HCT116 (cell line): ENCODE data around the gene PLEK2. TPM values are rescaled to one million over a fixed set of nuclear protein-coding genes. Genes with fewer than 3 reads are reported as not detected.
"Not testable (repeated sequence)": the region's sequence is repeated elsewhere in the genome, so short reads cannot be mapped to it uniquely, and the experiment has no call there.

Experiments
- ATAC-seq: fragments of 200-7000 bp; cut with Tn5 transposase; 2 replicates; pipeline ENCODE4 v1.9.1; 2020; ENCODE audit warnings: mild to moderate bottlenecking, moderate library complexity
- BruUV-seq: library from RNA; stranded (reverse); fragments of 400-500 nt; replicated peaks from 2 replicates; lab custom pipeline; 2021; lab: Mats Ljungman, UMichigan
- CTCF ChIA-PET: fragments of 300-600 bp; sonication (Branson Sonifier 250); formaldehyde crosslinking; loops from one replicate; lab custom pipeline; 2021; ENCODE audit warnings: antibody characterized with exemption; lab: Charles Lee
- POLR2A ChIA-PET: fragments of 300-600, 350-600 bp; sonication (Branson Sonifier 250); formaldehyde crosslinking; loops from one replicate; lab custom pipeline; 2021; ENCODE audit warnings: antibody characterized with exemption; lab: Charles Lee
- RAD21 ChIA-PET, 2 experiments: fragments of 300-600 bp; sonication (Branson Sonifier 250); formaldehyde crosslinking; loops; one replicate each; lab custom pipeline; 2023; ENCODE audit warnings: low total read pairs in 2 of 2; ENCODE audit not compliant: uncharacterized antibody in 2 of 2, unreplicated experiment in 2 of 2, low non-redundant PET in 1 of 2; lab: Charles Lee
- DNase-seq: peaks from one replicate; pipeline ENCODE4 v3.0.0-alpha.2; 2010; ENCODE audit warnings: low read depth, low spot score
- H2AFZ ChIP-seq: fragments of 200-600 bp; shearing (Covaris generic), sonication (generic); 2 replicates; pipeline ENCODE4 v1.6.1; 2017; ENCODE audit warnings: low read depth, mixed run types, mixed read lengths, antibody characterized with exemption, low read length; ENCODE audit not compliant: poor library complexity, severe bottlenecking
- H3K27ac ChIP-seq: 2 replicates; pipeline ENCODE4 v1.5.1; 2012; ENCODE audit warnings: low read depth, low read length
- H3K27me3 ChIP-seq: fragments of 200-600 bp; sonication (generic); 2 replicates; pipeline ENCODE4 v1.6.1; 2016; ENCODE audit warnings: mixed run types, low read length, mixed read lengths; ENCODE audit not compliant: insufficient read depth
- H3K36me3 ChIP-seq, 2 experiments: fragments of 200-500 bp in 1 of 2; fragments of 200-600 bp in 1 of 2; sonication (Bioruptor generic) in 1 of 2; sonication (generic) in 1 of 2; 2 replicates each; pipeline versions ENCODE4 v1.5.1 to v1.6.1; 2014 to 2016; ENCODE audit warnings: low read length in 2 of 2, inconsistent platforms in 1 of 2, mixed read lengths in 1 of 2, mixed run types in 1 of 2; ENCODE audit not compliant: insufficient read depth in 2 of 2, control insufficient read depth in 1 of 2
- H3K4me1 ChIP-seq, 2 experiments: fragments of 200-600 bp in 1 of 2; sonication (generic) in 1 of 2; 2 replicates each; pipeline versions ENCODE4 v1.5.1 to v1.6.1; 2012 to 2017; ENCODE audit warnings: low read length in 2 of 2, inconsistent platforms in 1 of 2, mild to moderate bottlenecking in 1 of 2, mixed read lengths in 1 of 2, mixed run types in 1 of 2, moderate library complexity in 1 of 2; ENCODE audit not compliant: insufficient read depth in 2 of 2, control insufficient read depth in 1 of 2
- H3K4me2 ChIP-seq: fragments of 200-600 bp; sonication (generic); 2 replicates; pipeline ENCODE4 v1.6.1; 2017; ENCODE audit warnings: mixed run types, low read length, mixed read lengths
- H3K4me3 ChIP-seq, 2 experiments: fragments of 200-600 bp in 1 of 2; sonication (generic) in 1 of 2; replicated peaks in 1 of 2; 2 replicates each; pipeline ENCODE4 v1.5.1; 2011 to 2016; ENCODE audit warnings: low read length in 2 of 2, control low read depth in 1 of 2, low read depth in 1 of 2, mild to moderate bottlenecking in 1 of 2, mixed read lengths in 1 of 2, mixed run types in 1 of 2
- H3K79me2 ChIP-seq: fragments of 200-600 bp; sonication (generic); 2 replicates; pipeline ENCODE4 v1.6.1; 2017; ENCODE audit warnings: mild to moderate bottlenecking, mixed run types, low read length, moderate library complexity, mixed read lengths; ENCODE audit not compliant: insufficient read depth
- H3K9ac ChIP-seq: fragments of 200-600 bp; sonication (generic); 2 replicates; pipeline ENCODE4 v1.6.1; 2016; ENCODE audit warnings: low read length, mixed read lengths
- H3K9me2 ChIP-seq: fragments of 200-600 bp; sonication (generic), shearing (Covaris generic); 2 replicates; pipeline ENCODE4 v1.6.1; 2017; ENCODE audit warnings: mixed run types, mild to moderate bottlenecking, moderate library complexity; ENCODE audit not compliant: insufficient read depth
- H3K9me3 ChIP-seq, 2 experiments: fragments of 200-500 bp in 1 of 2; fragments of 200-600 bp in 1 of 2; sonication (Bioruptor generic) in 1 of 2; sonication (generic) in 1 of 2; 2 replicates each; pipeline ENCODE4 v1.6.1; 2014 to 2017; ENCODE audit warnings: low read length in 2 of 2, mixed read lengths in 2 of 2, inconsistent platforms in 1 of 2, low read depth in 1 of 2, mild to moderate bottlenecking in 1 of 2, mixed run types in 1 of 2, moderate library complexity in 1 of 2; ENCODE audit not compliant: control insufficient read depth in 1 of 2, insufficient read depth in 1 of 2
- H4K20me1 ChIP-seq: fragments of 200-600 bp; sonication (generic), shearing (Covaris generic); 2 replicates; pipeline ENCODE4 v1.6.1; 2017; ENCODE audit warnings: mixed run types, mild to moderate bottlenecking, moderate library complexity; ENCODE audit not compliant: insufficient read depth
- ATF3 ChIP-seq: IDR thresholded peaks from 2 replicates; pipeline ENCODE4 v1.6.1; 2012
- CBX3 ChIP-seq: IDR thresholded peaks from 2 replicates; pipeline ENCODE4 v1.6.1; 2012; ENCODE audit warnings: low read depth
- CTCF ChIP-seq, 3 experiments: fragments of 200-600 bp in 1 of 3; sonication (generic) in 1 of 3; IDR thresholded peaks in 2 of 3; conservative IDR thresholded peaks in 1 of 3; 2 replicates each; pipeline ENCODE4 v1.5.1; 2012 to 2017; ENCODE audit warnings: low read depth in 2 of 3, low read length in 2 of 3, antibody characterized with exemption in 1 of 3, borderline replicate concordance in 1 of 3, control low read depth in 1 of 3, mild to moderate bottlenecking in 1 of 3, mixed read lengths in 1 of 3, mixed run types in 1 of 3, moderate library complexity in 1 of 3; ENCODE audit not compliant: insufficient read depth in 1 of 3
- EZH2phosphoT487 ChIP-seq: fragments of 200-600 bp; IDR thresholded peaks from 2 replicates; pipeline ENCODE4 v1.6.1; 2018; ENCODE audit warnings: antibody characterized with exemption, borderline replicate concordance
- FOSL1 ChIP-seq: IDR thresholded peaks from 2 replicates; pipeline ENCODE4 v1.6.1; 2012; ENCODE audit warnings: low read depth
- JUND ChIP-seq: IDR thresholded peaks from 2 replicates; pipeline ENCODE4 v1.6.1; 2012
- MAX ChIP-seq: IDR thresholded peaks from 2 replicates; pipeline ENCODE4 v1.6.1; 2012
- POLR2A ChIP-seq: IDR thresholded peaks from 2 replicates; pipeline ENCODE4 v1.7.0; 2011; ENCODE audit warnings: borderline replicate concordance; ENCODE audit not compliant: insufficient read depth, insufficient read length; ENCODE audit errors: extremely low read depth
- RAD21 ChIP-seq: IDR thresholded peaks from 2 replicates; pipeline ENCODE4 v1.6.1; 2012; ENCODE audit warnings: low read depth, mild to moderate bottlenecking
- SIN3A ChIP-seq: IDR thresholded peaks from 2 replicates; pipeline ENCODE4 v1.6.1; 2012; ENCODE audit warnings: low read depth
- SP1 ChIP-seq: IDR thresholded peaks from 2 replicates; pipeline ENCODE4 v1.6.1; 2012; ENCODE audit warnings: low read depth
- ZFX ChIP-seq: fragments of 450-650 bp; IDR thresholded peaks from 2 replicates; pipeline ENCODE4 v1.6.1; 2017
- ZNF274 ChIP-seq: fragments of 200-500 bp; sonication (Bioruptor generic); IDR thresholded peaks from 2 replicates; pipeline ENCODE4 v1.6.1; 2014; ENCODE audit warnings: mild to moderate bottlenecking, low read depth, low read length, inconsistent platforms
- intact Hi-C: fragments of 100-400 bp; cut with micrococcal nuclease; formaldehyde crosslinking; loops from 2 replicates; pipeline ENCODE4 v1.10.0; 2022
- total RNA-seq: library from RNA; stranded (reverse); gene quantifications from one replicate; pipeline ENCODE4 v1.2.1, GENCODE V29; 2021; ENCODE audit not compliant: unreplicated experiment

PLEK2 gene
- total RNA-seq, 1 experiment from 2014 or later: 67.6 TPM

- no TSS peak for BruUV-seq
- TF ChIP-seq RAD21: no peak
- H3K4me2 ChIP-seq: no peak overlapping the region
- H3K4me1 ChIP-seq: no peaks in the 10 kb centered on the region
- no peaks in the 10 kb centered on the region for H3K36me3 ChIP-seq
- no peaks in the 10 kb centered on the region for H3K27me3 ChIP-seq
- no peaks in the 10 kb centered on the region for H3K9me3 ChIP-seq
- no peak overlapping the region for H3K4me3 ChIP-seq
- no peak overlapping the region for H2AFZ ChIP-seq
- DNase-seq: no peak
- H3K9me2 ChIP-seq: no peaks in the 10 kb centered on the region
- ChIA-PET CTCF (no interaction called here), RAD21 (no interaction called here), POLR2A (no interaction called here)
- no peak for ATAC-seq
- no peak overlapping the region for H3K9ac ChIP-seq
- no peak overlapping the region for H3K27ac ChIP-seq
- H3K79me2 ChIP-seq: no peaks in the 10 kb centered on the region
- H4K20me1 ChIP-seq: no peaks in the 10 kb centered on the region
- intact Hi-C loops: no loop called here
Measured at GRCh38 chr14:67453575-67454300, 41.8 kb upstream of the PLEK2 start.

- H3K4me2 ChIP-seq, H3K27me3 ChIP-seq, H3K9me3 ChIP-seq, BruUV-seq, H3K79me2 ChIP-seq, H2AFZ ChIP-seq, H3K4me1 ChIP-seq, H3K36me3 ChIP-seq, H3K9me2 ChIP-seq, CTCF ChIA-PET, RAD21 ChIA-PET, H3K4me3 ChIP-seq, intact Hi-C loops, H4K20me1 ChIP-seq, H3K27ac ChIP-seq, ATAC-seq, DNase-seq, H3K9ac ChIP-seq: not testable (repeated sequence)
- POLR2A ChIA-PET: interaction anchor here (0.7 kb wide), 1 partner anchor 12 kb away, joined by 4 read pairs; no protein-coding TSS in a partner anchor
Measured at GRCh38 chr14:67451667-67452066, 39.7 kb upstream of the PLEK2 start.

GRCh38 chr14:67449096-67449495 lies 37.1 kb upstream of the PLEK2 start:
- ATAC-seq (no peak), DNase-seq (no peak)
- Histone ChIP-seq H3K9me3 (no peaks in the 10 kb centered on the region), H3K27me3 (no peaks in the 10 kb centered on the region), H4K20me1 (no peaks in the 10 kb centered on the region), H3K36me3 (no peaks in the 10 kb centered on the region), H3K27ac (no peak overlapping the region), H3K4me3 (no peak overlapping the region), H3K4me1 (peaks cover 0 to 10% of the 10 kb centered on the region in 2 experiments; a peak in 1 of 4 replicates), H3K9me2 (no peaks in the 10 kb centered on the region), H3K4me2 (no peak overlapping the region), H2AFZ (no peak overlapping the region), H3K9ac (no peak overlapping the region), H3K79me2 (no peaks in the 10 kb centered on the region)
- ChIA-PET RAD21 (no interaction called here), POLR2A (no interaction called here), CTCF (no interaction called here)
- intact Hi-C loops: no loop called here
- no TSS peak for BruUV-seq
- TF ChIP-seq EZH2phosphoT487: no peak
- TF ChIP-seq CBX3: no peak
- TF ChIP-seq POLR2A: no peak
- TF ChIP-seq MAX: no peak
- no peak for TF ChIP-seq SP1
- TF ChIP-seq ZFX: no peak
- no peak for TF ChIP-seq ATF3
- TF ChIP-seq JUND: no peak
- TF ChIP-seq FOSL1: no peak
- no peak for TF ChIP-seq CTCF (IDR thresholded peaks at IDR 0.05 in 2 of 3, conservative IDR thresholded peaks at IDR 0.05 in 1 of 3; ENCODE audit: borderline replicate concordance in 1 of 3, insufficient read depth in 1 of 3, low read depth in 2 of 3, low read length in 2 of 3)
- TF ChIP-seq ZNF274: no peak
- no peak for TF ChIP-seq SIN3A
